SK-N-SH (cell line): ENCODE data around the gene AANAT. TPM values are rescaled to one million over a fixed set of nuclear protein-coding genes. Genes with fewer than 3 reads are reported as not detected.
A peak's percentile ranks its signal among the peaks of the same experiment; 100 is the strongest.

Experiments
- CTCF ChIA-PET: fragments of 300-600, 350-600 bp; formaldehyde crosslinking; extraction: SDS; loops from one replicate; lab custom pipeline; 2021; lab: Yijun Ruan, JAX
- POLR2A ChIA-PET: fragments of 350-600 bp; sonication (Branson Sonifier 250); formaldehyde crosslinking; extraction: SDS; loops from one replicate; lab custom pipeline; 2020; ENCODE audit warnings: antibody characterized with exemption, inconsistent platforms; lab: Yijun Ruan, JAX
- DNase-seq: peaks from one replicate; pipeline ENCODE4 v3.0.0; 2012
- H2AFZ ChIP-seq: fragments of 200-600 bp; sonication (generic); 2 replicates; pipeline ENCODE4 v1.8.1; 2016; ENCODE audit warnings: antibody characterized with exemption, mild to moderate bottlenecking, low read depth
- H3F3A ChIP-seq: fragments of 200-600 bp; sonication (generic); replicated peaks from 2 replicates; pipeline ENCODE3; 2016; ENCODE audit warnings: antibody characterized with exemption, mild to moderate bottlenecking; ENCODE audit not compliant: insufficient read depth
- H3K27ac ChIP-seq, 2 experiments: fragments of 200-500 bp in 1 of 2; fragments of 200-600 bp in 1 of 2; sonication (Bioruptor generic) in 1 of 2; sonication (generic), shearing (Covaris generic) in 1 of 2; 2 replicates each; pipeline versions ENCODE4 v1.5.1 to v1.6.1; 2014 to 2016; ENCODE audit warnings: low read depth in 2 of 2, inconsistent platforms in 1 of 2, low read length in 1 of 2, mild to moderate bottlenecking in 1 of 2, mixed read lengths in 1 of 2
- H3K27me3 ChIP-seq: fragments of 200-600 bp; sonication (generic), shearing (Covaris generic); 2 replicates; pipeline ENCODE4 v1.6.1; 2016; ENCODE audit warnings: mixed run types; ENCODE audit not compliant: insufficient read depth
- H3K36me3 ChIP-seq, 2 experiments: fragments of 200-500 bp in 1 of 2; fragments of 200-600 bp in 1 of 2; sonication (Bioruptor generic) in 1 of 2; sonication (generic) in 1 of 2; replicated peaks in 1 of 2; 2 replicates each; pipeline versions ENCODE3 to v1.5.1; 2014 to 2016; ENCODE audit warnings: low read length in 1 of 2, mild to moderate bottlenecking in 1 of 2; ENCODE audit not compliant: insufficient read depth in 2 of 2, control insufficient read depth in 1 of 2
- H3K4me1 ChIP-seq, 2 experiments: fragments of 200-500 bp in 1 of 2; fragments of 200-600 bp in 1 of 2; sonication (Bioruptor generic) in 1 of 2; sonication (generic), shearing (Covaris generic) in 1 of 2; 2 replicates each; pipeline versions ENCODE4 v1.5.1 to v1.6.1; 2014 to 2016; ENCODE audit warnings: low read depth in 1 of 2, low read length in 1 of 2, mixed run types in 1 of 2; ENCODE audit not compliant: insufficient read depth in 2 of 2, control insufficient read depth in 1 of 2
- H3K4me2 ChIP-seq: fragments of 200-600 bp; sonication (generic), shearing (Covaris generic); 2 replicates; pipeline ENCODE4 v1.6.1; 2017; ENCODE audit warnings: mixed run types
- H3K4me3 ChIP-seq, 2 experiments: fragments of 200-500 bp in 1 of 2; fragments of 200-600 bp in 1 of 2; sonication (Bioruptor generic) in 1 of 2; sonication (generic), shearing (Covaris generic) in 1 of 2; 2 replicates each; pipeline versions ENCODE4 v1.5.1 to v1.8.1; 2014 to 2016; ENCODE audit warnings: low read depth in 2 of 2, inconsistent platforms in 1 of 2, low read length in 1 of 2, mild to moderate bottlenecking in 1 of 2, mixed read lengths in 1 of 2, moderate library complexity in 1 of 2
- H3K79me2 ChIP-seq: fragments of 200-600 bp; sonication (generic); 2 replicates; pipeline ENCODE4 v1.8.1; 2017; ENCODE audit warnings: mild to moderate bottlenecking; ENCODE audit not compliant: insufficient read depth
- H3K9ac ChIP-seq: fragments of 200-600 bp; sonication (generic); 2 replicates; pipeline ENCODE4 v1.6.1; 2017; ENCODE audit warnings: mixed run types
- H3K9me2 ChIP-seq: fragments of 200-600 bp; sonication (generic); 2 replicates; pipeline ENCODE4 v1.6.1; 2017; ENCODE audit warnings: mixed run types
- H3K9me3 ChIP-seq: fragments of 200-600 bp; sonication (generic); 2 replicates; pipeline ENCODE4 v1.6.1; 2017; ENCODE audit warnings: mixed run types, mild to moderate bottlenecking, moderate library complexity
- H4K20me1 ChIP-seq: fragments of 200-600 bp; sonication (generic); 2 replicates; pipeline ENCODE4 v1.6.1; 2017; ENCODE audit warnings: mild to moderate bottlenecking, mixed run types; ENCODE audit not compliant: insufficient read depth
- CHD2 ChIP-seq: fragments of 150-350 bp; IDR thresholded peaks from 2 replicates; pipeline ENCODE4 v1.6.1; 2018; ENCODE audit warnings: low read length; ENCODE audit not compliant: partially characterized antibody
- ELF1 ChIP-seq: IDR thresholded peaks from 2 replicates; pipeline ENCODE4 v1.4.0; 2012
- FOXJ3 ChIP-seq: sonication (generic); formaldehyde crosslinking; IDR thresholded peaks from 2 replicates; pipeline ENCODE4 v1.5.1; 2020; ENCODE audit warnings: mild to moderate bottlenecking, missing genetic modification reagents
- NFIC ChIP-seq: IDR thresholded peaks from 2 replicates; pipeline ENCODE4 v1.4.0; 2012; ENCODE audit warnings: borderline replicate concordance
- NRF1 ChIP-seq: IDR thresholded peaks from 2 replicates; pipeline ENCODE4 v1.6.1; 2012; ENCODE audit warnings: low read depth, mild to moderate bottlenecking, low read length
- PBX3 ChIP-seq: IDR thresholded peaks from 2 replicates; pipeline ENCODE4; 2012
- POLR2AphosphoS5 ChIP-seq: IDR thresholded peaks from 2 replicates; pipeline ENCODE4 v1.6.1; 2012; ENCODE audit warnings: low read depth, low read length
- REST ChIP-seq: IDR thresholded peaks from 2 replicates; pipeline ENCODE4 v1.6.1; 2012; ENCODE audit warnings: mild to moderate bottlenecking, low read depth, low read length, moderate library complexity
- RFX5 ChIP-seq: IDR thresholded peaks from 2 replicates; pipeline ENCODE4 v1.6.1; 2012; ENCODE audit warnings: mild to moderate bottlenecking, improper control_type of control experiment, low read length
- SIN3A ChIP-seq: IDR thresholded peaks from 2 replicates; pipeline ENCODE4 v1.6.1; 2012; ENCODE audit warnings: low read depth, mild to moderate bottlenecking, low read length, moderate library complexity, borderline replicate concordance
- TCF12 ChIP-seq: IDR thresholded peaks from 2 replicates; pipeline ENCODE4 v1.4.0; 2012
- TEAD4 ChIP-seq: IDR thresholded peaks from 2 replicates; pipeline ENCODE4 v1.4.0; 2012; ENCODE audit warnings: mild to moderate bottlenecking, borderline replicate concordance; ENCODE audit not compliant: insufficient read depth
- USF1 ChIP-seq: IDR thresholded peaks from 2 replicates; pipeline ENCODE4 v1.4.0; 2012; ENCODE audit warnings: low read depth, borderline replicate concordance
- USF2 ChIP-seq: fragments of 150-350 bp; IDR thresholded peaks from 2 replicates; pipeline ENCODE4 v1.6.1; 2017; ENCODE audit warnings: antibody characterized with exemption, low read length, low read depth, borderline replicate concordance
- YY1 ChIP-seq: IDR thresholded peaks from 2 replicates; pipeline ENCODE4 v1.4.0; 2012; ENCODE audit warnings: low read depth, mild to moderate bottlenecking
- ZBTB33 ChIP-seq: IDR thresholded peaks from 2 replicates; pipeline ENCODE4 v1.4.0; 2012; ENCODE audit warnings: low read depth, borderline replicate concordance
- WGBS: methylation state at CpG from one replicate; pipeline ENCODE4 v1.1.6; 2017; ENCODE audit warnings: low lambda C conversion rate; 5-methylcytosine and 5-hydroxymethylcytosine counted together
- polyA plus RNA-seq, 3 experiments: library from polyadenylated mRNA; depleted of rRNA; stranded (reverse); fragments of >200 nt; gene quantifications; 2 replicates each; pipeline ENCODE4 v1.2.3, GENCODE V29; 2012

The AANAT gene
- polyA plus RNA-seq, 1 of the 3 experiments (the other 2 are of a cell fraction) = 0.26 TPM

GRCh38 chr17:76497979-76498875, 30.8 kb downstream of the AANAT start (continued):
- TF ChIP-seq REST = no peak
- peak; percentile 34; the same call in 1 of the 2 replicates for TF ChIP-seq FOXJ3 (CRISPR knock-in tag)
- peak; percentile 20; the same call in 1 of the 2 replicates for TF ChIP-seq POLR2AphosphoS5
- TF ChIP-seq YY1 = no peak
- TF ChIP-seq NRF1 = peak; percentile 67
- TF ChIP-seq PBX3 = peak; percentile 52
- no peak for TF ChIP-seq TEAD4
- peak; percentile 49; the same call in 1 of the 2 replicates for TF ChIP-seq NFIC
- peak; percentile 72 for TF ChIP-seq TCF12
- peak; percentile 92 for TF ChIP-seq CHD2
- no peak for TF ChIP-seq ELF1

- no peaks in the 10 kb centered on the region for H4K20me1 ChIP-seq
- peaks cover 24% of the 10 kb centered on the region; the same call in 1 of the 2 replicates for H3K79me2 ChIP-seq
- H3K36me3 ChIP-seq = no peaks in the 10 kb centered on the region
- peak overlapping the region; percentile 92 for H3K4me2 ChIP-seq
- H3K9me3 ChIP-seq = no peaks in the 10 kb centered on the region
- POLR2A ChIA-PET = interaction anchor here (0.6 to 1.6 kb wide), 4 partner anchors 45 to 1486 kb away, joined by 3 to 6 read pairs (median 4); partner anchors contain the start of genes MRPL58 and PRPSAP1
- DNase-seq = no peak
- CTCF ChIA-PET = interaction anchor here (1.1 to 56.8 kb wide), 10 partner anchors 9 to 208 kb away, joined by 3 to 1687 read pairs (median 26); partner anchors contain the start of genes AANAT, RHBDF2 and UBE2O
- peak overlapping the region; percentile 24; the same call in 1 of the 2 replicates for H3K9ac ChIP-seq
- H3K9me2 ChIP-seq = no peaks in the 10 kb centered on the region
- H3K27me3 ChIP-seq = no peaks in the 10 kb centered on the region
- H3K4me1 ChIP-seq = peaks cover 21 to 64% of the 10 kb centered on the region in 2 experiments; a peak in 3 of 4 replicates
- peaks cover 15% of the 10 kb centered on the region for H3F3A ChIP-seq
- peak overlapping the region; percentile 48 to 93 for H3K27ac ChIP-seq
- 92% methylated on average over 4 of the region's 4 CpGs for WGBS
- H2AFZ ChIP-seq = no peak overlapping the region
- no peak overlapping the region for H3K4me3 ChIP-seq
- no peak for TF ChIP-seq RFX5
- no peak for TF ChIP-seq USF2
- no peak for TF ChIP-seq POLR2AphosphoS5
- TF ChIP-seq USF1 = no peak
- TF ChIP-seq ZBTB33 = no peak
- TF ChIP-seq REST = no peak
- TF ChIP-seq SIN3A = no peak
These were observed 31.5 kb downstream of the AANAT start for GRCh38 chr17:76498876-76499251.
